Urothelium cell line (cell line): ENCODE measurements around the gene SERBP1.
A peak's percentile ranks its signal among the peaks of the same experiment; 100 is the strongest.
"Not testable (repeated sequence)": the region's sequence is repeated elsewhere in the genome, so short reads cannot be mapped to it uniquely, and the experiment has no call there.

Source experiments
- DNase-seq: peaks from one replicate; pipeline ENCODE4 v3.0.0; 2011; ENCODE audit warnings: low spot score, mixed read lengths
- FAIRE-seq: peaks from 2 replicates; lab custom pipeline; 2011; peaks lifted over from hg19 to GRCh38; lab: Jason Lieb, UNC

SERBP1 gene

GRCh38 chr1:67441183-67441582, 11.0 kb upstream of the SERBP1 start:
- FAIRE-seq (no peak), DNase-seq (no peak)

- FAIRE-seq (no peak), DNase-seq (no peak)
Measured at GRCh38 chr1:67440339-67440738, 10.1 kb upstream of the SERBP1 start.

- no peak for DNase-seq
- FAIRE-seq: no peak
Measured at GRCh38 chr1:67439277-67440029, 9.3 kb upstream of the SERBP1 start.

GRCh38 chr1:67437961-67438360, 7.8 kb upstream of the SERBP1 start:
- no peak for FAIRE-seq
- DNase-seq: no peak

- FAIRE-seq (no peak), DNase-seq (no peak)
Measured at GRCh38 chr1:67436511-67437055, 6.4 kb upstream of the SERBP1 start.

GRCh38 chr1:67434491-67434890, 4.3 kb upstream of the SERBP1 start:
- FAIRE-seq: no peak
- no peak for DNase-seq

GRCh38 chr1:67433837-67434236, 3.6 kb upstream of the SERBP1 start:
- no peak for FAIRE-seq
- no peak for DNase-seq

GRCh38 chr1:67432745-67433144, 2.5 kb upstream of the SERBP1 start:
- DNase-seq: no peak
- no peak for FAIRE-seq

GRCh38 chr1:67431869-67432578, 1.8 kb upstream of the SERBP1 start:
- no peak for FAIRE-seq
- DNase-seq: no peak

GRCh38 chr1:67431156-67431765, 1.1 kb upstream of the SERBP1 start:
- no peak for FAIRE-seq

GRCh38 chr1:67429528-67430357, 459 bp downstream of the SERBP1 start:
- DNase-seq (peak; percentile 23), FAIRE-seq (no peak)

More at GRCh38 chr1:67431156-67431765, 1.1 kb upstream of the SERBP1 start:
- no peak for DNase-seq

- DNase-seq (peak; percentile 18), FAIRE-seq (no peak)
Measured at GRCh38 chr1:67429011-67429527, 1.1 kb downstream of the SERBP1 start.

- FAIRE-seq: no peak
Measured at GRCh38 chr1:67427947-67428346, 2.3 kb downstream of the SERBP1 start.

GRCh38 chr1:67427465-67427864, 2.7 kb downstream of the SERBP1 start:
- no peak for FAIRE-seq
- DNase-seq: no peak

More at GRCh38 chr1:67427947-67428346, 2.3 kb downstream of the SERBP1 start:
- no peak for DNase-seq

- DNase-seq (no peak), FAIRE-seq (no peak)
Measured at GRCh38 chr1:67420835-67421492, 9.2 kb downstream of the SERBP1 start.

- no peak for FAIRE-seq
Measured at GRCh38 chr1:67418839-67419586, 11.2 kb downstream of the SERBP1 start.

GRCh38 chr1:67417733-67418132, 12.5 kb downstream of the SERBP1 start:
- not testable (repeated sequence) for FAIRE-seq

More at GRCh38 chr1:67418839-67419586, 11.2 kb downstream of the SERBP1 start:
- no peak for DNase-seq

GRCh38 chr1:67415041-67415440, 15.2 kb downstream of the SERBP1 start:
- FAIRE-seq: no peak
- no peak for DNase-seq

More at GRCh38 chr1:67417733-67418132, 12.5 kb downstream of the SERBP1 start:
- DNase-seq: not testable (repeated sequence)

GRCh38 chr1:67414574-67414973, 15.6 kb downstream of the SERBP1 start:
- FAIRE-seq: no peak
- no peak for DNase-seq
